ENCODE results near the gene IGFBP5. TPM values are rescaled to one million over a fixed set of nuclear protein-coding genes. Genes with fewer than 3 reads are reported as not detected.

Gene IGFBP5
- total RNA-seq, 5 donors from 2014 or later (not counting 1 experiment from before 2014, with no cell fraction given): 3.3 to 6.6 (median 4.1) TPM; not detected in 2

GRCh38 chr2:216670266-216671080 lies 24.9 kb downstream of the IGFBP5 start:
- peaks cover 21 to 23% of the 10 kb centered on the region in 2 donors for H3K27me3 Mint-ChIP-seq
- no peak overlapping the region for H3K4me3 Mint-ChIP-seq
- H3K9me3 ChIP-seq: no peaks in the 10 kb centered on the region
- no peak for DNase-seq
- ATAC-seq (replicated peaks in 1 of 4): no peak
- no peaks in the 10 kb centered on the region for H3K36me3 ChIP-seq (ENCODE audit: control insufficient read depth in 2 of 2, extremely low read depth in 1 of 2, insufficient read depth in 1 of 2, low read length in 1 of 2)
- H3K4me1 ChIP-seq (ENCODE audit: control insufficient read depth in 1 of 2, extremely low read depth in 1 of 2, insufficient read depth in 2 of 2, low read length in 2 of 2): no peaks in the 10 kb centered on the region
- H3K27ac ChIP-seq (ENCODE audit: low read length): no peak overlapping the region
- H3K36me3 Mint-ChIP-seq: no peaks in the 10 kb centered on the region
- no peak overlapping the region for H3K4me3 ChIP-seq (ENCODE audit: control insufficient read depth in 1 of 2, extremely low read depth in 1 of 2, low read length in 1 of 2)
- WGBS (ENCODE audit: insufficient coverage): 73% methylated on average over 15 of the region's 17 CpGs
- H3K9me3 Mint-ChIP-seq: no peaks in the 10 kb centered on the region
- ChIA-PET CTCF (interaction anchor here in 1 of 2 donors (0.8 kb wide), 1 partner anchor 12 kb away, joined by 4 read pairs; no protein-coding TSS in a partner anchor), POLR2A (no interaction called here)
- peak overlapping the region in 1 of 2 donors; percentile 51 for H3K27ac Mint-ChIP-seq
- no peaks in the 10 kb centered on the region for H3K4me1 Mint-ChIP-seq
- peaks cover 0 to 26% of the 10 kb centered on the region in 2 experiments for H3K27me3 ChIP-seq (replicated peaks in 1 of 2; ENCODE audit: control insufficient read depth in 2 of 2, extremely low read depth in 1 of 2, insufficient read depth in 2 of 2, low read length in 1 of 2)

DNA sequence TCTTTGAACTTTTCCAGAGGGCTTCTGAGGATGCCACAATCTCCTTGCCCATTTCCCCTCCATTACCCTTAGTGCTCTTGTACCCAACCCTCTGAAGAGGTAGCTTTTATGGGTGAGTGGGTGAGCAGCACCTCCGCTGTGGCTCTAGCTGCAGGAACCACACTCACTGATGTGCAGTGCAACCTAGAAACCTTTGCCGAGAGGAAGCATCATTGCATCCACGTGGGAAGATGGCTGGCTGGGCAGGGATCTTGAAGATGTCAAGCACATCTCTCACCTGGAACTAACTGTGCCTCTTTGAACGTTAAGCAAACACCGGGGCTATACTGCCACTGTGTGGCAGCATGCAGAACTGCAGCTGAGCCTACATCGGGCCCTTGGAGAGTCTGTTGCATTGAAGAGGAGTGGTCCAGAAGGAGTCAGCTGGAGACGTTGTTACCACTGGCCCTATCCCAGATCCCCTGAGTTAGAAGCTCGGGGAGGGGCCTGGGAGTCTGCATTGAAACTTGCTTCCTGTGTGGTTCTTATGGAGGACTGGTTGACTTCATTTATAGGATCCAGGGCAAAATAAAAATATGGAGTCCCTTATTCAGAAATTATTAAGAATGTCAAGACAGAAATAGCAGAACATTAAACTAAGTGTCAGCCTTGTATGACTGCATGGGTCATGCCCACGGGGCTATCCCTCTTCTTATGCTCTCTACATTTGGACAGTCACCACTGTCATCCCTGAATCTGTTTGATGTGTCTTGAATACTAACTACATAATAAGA lies 28.7 kb downstream of the IGFBP5 start:
- Mint-ChIP-seq H3K4me3 (no peak overlapping the region), H3K27ac (no peak overlapping the region), H3K27me3 (peaks cover 18 to 21% of the 10 kb centered on the region in 2 donors), H3K9me3 (no peaks in the 10 kb centered on the region), H3K36me3 (no peaks in the 10 kb centered on the region), H3K4me1 (no peaks in the 10 kb centered on the region)
- DNase-seq (peak; percentile 20 to 81 (median 55)), ATAC-seq (replicated peaks in 1 of 4) (peak; percentile 68 to 75 (median 72))
- CTCF ChIA-PET: interaction anchor here (0.5 to 4.2 kb wide), 15 partner anchors 9 to 1124 kb away, joined by 3 to 36 read pairs (median 4); no protein-coding TSS in a partner anchor
- POLR2A ChIA-PET: interaction anchor here in 1 of 2 donors (0.6 kb wide), 1 partner anchor 601 kb away, joined by 3 read pairs; no protein-coding TSS in a partner anchor
- WGBS (ENCODE audit: insufficient coverage): 16% methylated on average over 8 of the region's 9 CpGs
- H3K9me3 ChIP-seq: no peaks in the 10 kb centered on the region
- peaks cover 0 to 37% of the 10 kb centered on the region in 2 experiments for H3K27me3 ChIP-seq (replicated peaks in 1 of 2; ENCODE audit: control insufficient read depth in 2 of 2, extremely low read depth in 1 of 2, insufficient read depth in 2 of 2, low read length in 1 of 2)
- no peaks in the 10 kb centered on the region for H3K4me1 ChIP-seq (ENCODE audit: control insufficient read depth in 1 of 2, extremely low read depth in 1 of 2, insufficient read depth in 2 of 2, low read length in 2 of 2)
- H3K36me3 ChIP-seq (ENCODE audit: control insufficient read depth in 2 of 2, extremely low read depth in 1 of 2, insufficient read depth in 1 of 2, low read length in 1 of 2): peaks cover 0 to 2% of the 10 kb centered on the region in 2 donors
- H3K4me3 ChIP-seq (ENCODE audit: control insufficient read depth in 1 of 2, extremely low read depth in 1 of 2, low read length in 1 of 2): no peak overlapping the region
- no peak overlapping the region for H3K27ac ChIP-seq (ENCODE audit: low read length)

DNA sequence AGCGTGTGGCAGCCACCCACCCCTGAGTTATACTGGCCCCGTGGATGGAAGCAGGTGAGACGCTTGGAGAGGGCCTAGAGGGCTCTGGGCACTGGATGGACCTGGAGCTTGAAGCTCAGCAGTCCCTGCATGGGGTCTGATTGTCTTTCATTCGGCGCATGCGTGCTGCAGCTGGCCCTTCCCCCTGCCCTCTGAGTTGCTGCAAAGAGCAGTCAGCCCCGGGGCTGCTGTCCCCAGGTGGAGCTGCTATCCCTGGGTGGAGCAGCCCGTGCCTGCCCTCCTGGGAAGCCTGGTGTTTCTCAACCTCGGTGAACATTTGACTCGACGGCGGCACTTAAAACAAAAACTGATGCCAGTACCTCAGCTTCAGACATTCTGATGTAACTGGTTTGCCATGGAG lies 29.6 kb downstream of the IGFBP5 start:
- Histone ChIP-seq H3K9me3 (no peaks in the 10 kb centered on the region), H3K27ac (ENCODE audit: low read length) (no peak overlapping the region), H3K36me3 (ENCODE audit: control insufficient read depth in 2 of 2, extremely low read depth in 1 of 2, insufficient read depth in 1 of 2, low read length in 1 of 2) (peaks cover 0 to 5% of the 10 kb centered on the region in 2 donors), H3K4me1 (ENCODE audit: control insufficient read depth in 1 of 2, extremely low read depth in 1 of 2, insufficient read depth in 2 of 2, low read length in 2 of 2) (no peaks in the 10 kb centered on the region), H3K27me3 (replicated peaks in 1 of 2; ENCODE audit: control insufficient read depth in 2 of 2, extremely low read depth in 1 of 2, insufficient read depth in 2 of 2, low read length in 1 of 2) (peaks cover 0 to 33% of the 10 kb centered on the region in 2 experiments), H3K4me3 (ENCODE audit: control insufficient read depth in 1 of 2, extremely low read depth in 1 of 2, low read length in 1 of 2) (no peak overlapping the region)
- CTCF ChIA-PET: interaction anchor here (0.5 to 4.2 kb wide), 6 partner anchors 21 to 767 kb away, joined by 3 to 36 read pairs (median 6); no protein-coding TSS in a partner anchor
- no peaks in the 10 kb centered on the region for H3K4me1 Mint-ChIP-seq
- peaks cover 13 to 17% of the 10 kb centered on the region in 2 donors for H3K27me3 Mint-ChIP-seq
- ATAC-seq (replicated peaks in 1 of 4) (no peak), DNase-seq (no peak)
- no peaks in the 10 kb centered on the region for H3K9me3 Mint-ChIP-seq
- no peaks in the 10 kb centered on the region for H3K36me3 Mint-ChIP-seq
- WGBS (ENCODE audit: insufficient coverage): 71% methylated on average over 12 of the region's 12 CpGs
- H3K27ac Mint-ChIP-seq: no peak overlapping the region
- no peak overlapping the region for H3K4me3 Mint-ChIP-seq
- POLR2A ChIA-PET: no interaction called here

DNA sequence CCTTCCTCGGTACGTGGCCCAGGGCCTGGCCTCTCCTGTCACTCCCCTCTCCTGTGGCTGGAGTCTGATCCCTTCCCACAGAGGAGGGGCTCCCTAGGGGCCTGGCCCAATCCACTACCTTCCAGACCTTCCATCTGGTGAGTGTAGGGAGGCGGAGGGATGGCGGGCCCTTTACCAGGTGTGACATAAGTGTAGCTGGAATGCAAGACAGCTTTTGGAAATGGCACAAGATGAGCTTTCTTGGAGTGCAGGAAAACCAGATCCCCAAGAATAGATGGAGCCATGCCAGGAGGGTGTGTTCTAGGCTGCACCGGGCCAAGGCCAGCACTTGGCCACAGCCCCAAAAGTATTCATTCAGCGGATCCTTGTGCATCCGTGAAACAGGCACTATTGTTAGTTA lies 30.1 kb downstream of the IGFBP5 start:
- ChIA-PET CTCF (interaction anchor here (1.0 to 4.2 kb wide), 3 partner anchors 21 to 146 kb away, joined by 3 to 36 read pairs (median 20); no protein-coding TSS in a partner anchor), POLR2A (no interaction called here)
- Histone ChIP-seq H3K4me1 (ENCODE audit: control insufficient read depth in 1 of 2, extremely low read depth in 1 of 2, insufficient read depth in 2 of 2, low read length in 2 of 2) (no peaks in the 10 kb centered on the region), H3K27ac (ENCODE audit: low read length) (no peak overlapping the region), H3K9me3 (no peaks in the 10 kb centered on the region), H3K4me3 (ENCODE audit: control insufficient read depth in 1 of 2, extremely low read depth in 1 of 2, low read length in 1 of 2) (no peak overlapping the region), H3K27me3 (replicated peaks in 1 of 2; ENCODE audit: control insufficient read depth in 2 of 2, extremely low read depth in 1 of 2, insufficient read depth in 2 of 2, low read length in 1 of 2) (peaks cover 0 to 30% of the 10 kb centered on the region in 2 experiments), H3K36me3 (ENCODE audit: control insufficient read depth in 2 of 2, extremely low read depth in 1 of 2, insufficient read depth in 1 of 2, low read length in 1 of 2) (peaks cover 0 to 5% of the 10 kb centered on the region in 2 donors)
- H3K9me3 Mint-ChIP-seq: no peaks in the 10 kb centered on the region
- peaks cover 14 to 15% of the 10 kb centered on the region in 2 donors for H3K27me3 Mint-ChIP-seq
- H3K4me1 Mint-ChIP-seq: no peaks in the 10 kb centered on the region
- H3K4me3 Mint-ChIP-seq: no peak overlapping the region
- no peaks in the 10 kb centered on the region for H3K36me3 Mint-ChIP-seq
- 100% methylated on average over 3 of the region's 7 CpGs for WGBS (ENCODE audit: insufficient coverage)
- ATAC-seq (replicated peaks in 1 of 4): no peak
- no peak for DNase-seq
- no peak overlapping the region for H3K27ac Mint-ChIP-seq

DNA sequence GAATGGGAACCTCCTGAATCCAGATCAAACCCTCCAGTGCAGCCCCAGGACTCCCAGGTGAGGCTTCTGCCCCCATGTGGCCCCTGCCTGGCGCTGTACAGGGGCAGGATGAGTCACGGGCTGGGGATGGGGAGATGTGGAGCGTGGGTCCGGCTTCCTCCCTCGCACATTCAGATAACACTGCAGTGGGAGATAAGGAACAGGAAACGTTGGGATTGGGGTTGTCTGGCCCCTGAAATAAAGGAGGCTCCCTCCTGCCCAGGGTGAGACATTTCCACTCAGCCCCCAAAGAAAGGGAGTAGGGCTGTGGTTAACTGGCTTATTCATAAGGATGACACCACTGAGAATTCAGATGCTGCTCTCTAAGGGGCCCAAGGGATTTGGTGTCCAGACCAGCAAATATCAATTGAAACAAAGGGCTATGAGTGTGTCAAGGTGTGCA lies 30.7 kb downstream of the IGFBP5 start:
- Histone ChIP-seq H3K27ac (ENCODE audit: low read length) (no peak overlapping the region), H3K4me1 (ENCODE audit: control insufficient read depth in 1 of 2, extremely low read depth in 1 of 2, insufficient read depth in 2 of 2, low read length in 2 of 2) (no peaks in the 10 kb centered on the region), H3K36me3 (ENCODE audit: control insufficient read depth in 2 of 2, extremely low read depth in 1 of 2, insufficient read depth in 1 of 2, low read length in 1 of 2) (peaks cover 0 to 5% of the 10 kb centered on the region in 2 donors), H3K9me3 (no peaks in the 10 kb centered on the region), H3K4me3 (ENCODE audit: control insufficient read depth in 1 of 2, extremely low read depth in 1 of 2, low read length in 1 of 2) (no peak overlapping the region), H3K27me3 (replicated peaks in 1 of 2; ENCODE audit: control insufficient read depth in 2 of 2, extremely low read depth in 1 of 2, insufficient read depth in 2 of 2, low read length in 1 of 2) (peaks cover 0 to 26% of the 10 kb centered on the region in 2 experiments)
- POLR2A ChIA-PET: no interaction called here
- no peak for DNase-seq
- CTCF ChIA-PET: interaction anchor here (0.6 to 4.2 kb wide), 3 partner anchors 7 to 146 kb away, joined by 8 to 36 read pairs (median 20); no protein-coding TSS in a partner anchor
- Mint-ChIP-seq H3K4me1 (no peaks in the 10 kb centered on the region), H3K36me3 (no peaks in the 10 kb centered on the region), H3K9me3 (no peaks in the 10 kb centered on the region), H3K27me3 (peaks cover 9 to 17% of the 10 kb centered on the region in 2 donors), H3K27ac (no peak overlapping the region), H3K4me3 (no peak overlapping the region)
- 0% methylated on average over 1 of the region's 6 CpGs for WGBS (ENCODE audit: insufficient coverage)
- no peak for ATAC-seq (replicated peaks in 1 of 4)

DNA sequence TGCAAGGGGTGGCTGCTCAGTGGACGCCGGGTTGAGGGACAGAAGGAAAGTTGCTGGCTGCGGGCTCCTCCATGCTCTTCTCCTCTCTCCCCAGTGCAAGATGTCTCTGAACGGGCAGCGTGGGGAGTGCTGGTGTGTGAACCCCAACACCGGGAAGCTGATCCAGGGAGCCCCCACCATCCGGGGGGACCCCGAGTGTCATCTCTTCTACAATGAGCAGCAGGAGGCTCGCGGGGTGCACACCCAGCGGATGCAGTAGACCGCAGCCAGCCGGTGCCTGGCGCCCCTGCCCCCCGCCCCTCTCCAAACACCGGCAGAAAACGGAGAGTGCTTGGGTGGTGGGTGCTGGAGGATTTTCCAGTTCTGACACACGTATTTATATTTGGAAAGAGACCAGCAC lies 31.5 kb downstream of the IGFBP5 start:
- Mint-ChIP-seq H3K4me3 (no peak overlapping the region), H3K36me3 (no peaks in the 10 kb centered on the region), H3K27me3 (peaks cover 4 to 11% of the 10 kb centered on the region in 2 donors), H3K9me3 (no peaks in the 10 kb centered on the region), H3K4me1 (no peaks in the 10 kb centered on the region), H3K27ac (no peak overlapping the region)
- no peak for ATAC-seq (replicated peaks in 1 of 4)
- WGBS (ENCODE audit: insufficient coverage): 84% methylated on average over 10 of the region's 18 CpGs
- ChIA-PET POLR2A (no interaction called here), CTCF (interaction anchor here (0.6 to 4.2 kb wide), 5 partner anchors 10 to 1958 kb away, joined by 3 to 36 read pairs (median 4); no protein-coding TSS in a partner anchor)
- DNase-seq: no peak
- H3K9me3 ChIP-seq: no peaks in the 10 kb centered on the region
- H3K27ac ChIP-seq (ENCODE audit: low read length): no peak overlapping the region
- H3K4me1 ChIP-seq (ENCODE audit: control insufficient read depth in 1 of 2, extremely low read depth in 1 of 2, insufficient read depth in 2 of 2, low read length in 2 of 2): no peaks in the 10 kb centered on the region
- no peak overlapping the region for H3K4me3 ChIP-seq (ENCODE audit: control insufficient read depth in 1 of 2, extremely low read depth in 1 of 2, low read length in 1 of 2)
- H3K27me3 ChIP-seq (replicated peaks in 1 of 2; ENCODE audit: control insufficient read depth in 2 of 2, extremely low read depth in 1 of 2, insufficient read depth in 2 of 2, low read length in 1 of 2): peaks cover 0 to 23% of the 10 kb centered on the region in 2 experiments
- peaks cover 0 to 5% of the 10 kb centered on the region in 2 donors for H3K36me3 ChIP-seq (ENCODE audit: control insufficient read depth in 2 of 2, extremely low read depth in 1 of 2, insufficient read depth in 1 of 2, low read length in 1 of 2)

Data from T-cell (primary cell).